Loucy (cell line): Measurements from ENCODE around the gene PDE9A.
A peak's percentile ranks its signal among the peaks of the same experiment; 100 is the strongest.

Experiments
- H2AFZ ChIP-seq: fragments of 200-600 bp; sonication (generic); 2 replicates; pipeline ENCODE4 v1.6.0; 2016; ENCODE audit warnings: antibody characterized with exemption, mild to moderate bottlenecking, low read length, moderate library complexity
- H3F3A ChIP-seq: fragments of 200-600 bp; 2 replicates; pipeline ENCODE4 v1.6.0; 2016; ENCODE audit warnings: antibody characterized with exemption, low read depth, mild to moderate bottlenecking
- H3K27me3 ChIP-seq: fragments of 200-600 bp; sonication (generic); 2 replicates; pipeline ENCODE4 v1.6.1; 2014; ENCODE audit warnings: low read length, mild to moderate bottlenecking; ENCODE audit not compliant: insufficient read depth, poor library complexity, severe bottlenecking
- H3K36me3 ChIP-seq: fragments of 200-600 bp; sonication (generic); 2 replicates; pipeline ENCODE4 v1.6.1; 2016; ENCODE audit warnings: low read length; ENCODE audit not compliant: insufficient read depth
- H3K4me1 ChIP-seq: fragments of 200-600 bp; sonication (generic); 2 replicates; pipeline ENCODE4 v1.5.1; 2014; ENCODE audit warnings: low read length, mild to moderate bottlenecking; ENCODE audit not compliant: insufficient read depth, poor library complexity, severe bottlenecking
- H3K4me2 ChIP-seq: fragments of 200-600 bp; sonication (generic); 2 replicates; pipeline ENCODE4 v1.6.0; 2014; ENCODE audit warnings: antibody characterized with exemption, low read length, low read depth, mild to moderate bottlenecking; ENCODE audit not compliant: poor library complexity, severe bottlenecking
- H3K4me3 ChIP-seq: fragments of 200-600 bp; sonication (generic); 2 replicates; pipeline ENCODE4 v1.5.1; 2014; ENCODE audit warnings: low read length, mild to moderate bottlenecking, mixed read lengths; ENCODE audit not compliant: poor library complexity, severe bottlenecking
- H3K79me2 ChIP-seq: fragments of 200-600 bp; sonication (generic); 2 replicates; pipeline ENCODE4 v1.6.1; 2014; ENCODE audit warnings: low read length; ENCODE audit not compliant: insufficient read depth
- H3K9ac ChIP-seq: fragments of 200-600 bp; sonication (generic); 2 replicates; pipeline ENCODE4 v1.6.0; 2014; ENCODE audit warnings: mild to moderate bottlenecking, low read depth, low read length, moderate library complexity; ENCODE audit not compliant: poor library complexity, severe bottlenecking
- H3K9me2 ChIP-seq: fragments of 200-600 bp; sonication (generic); replicated peaks from 2 replicates; pipeline ENCODE4 v1.6.1; 2016; ENCODE audit warnings: low read depth, low read length, mixed read lengths
- H3K9me3 ChIP-seq: fragments of 200-600 bp; sonication (generic); 2 replicates; pipeline ENCODE4 v1.6.1; 2014; ENCODE audit warnings: mild to moderate bottlenecking, antibody characterized with exemption, low read length, low read depth; ENCODE audit not compliant: insufficient read depth
- H4K20me1 ChIP-seq: fragments of 200-600 bp; sonication (generic); 2 replicates; pipeline ENCODE4 v1.6.0; 2014; ENCODE audit warnings: antibody characterized with exemption, low read length, mild to moderate bottlenecking; ENCODE audit not compliant: insufficient read depth, poor library complexity, severe bottlenecking
- EZH2phosphoT487 ChIP-seq: fragments of 200-600 bp; IDR thresholded peaks from 2 replicates; pipeline ENCODE4 v1.6.1; 2018; ENCODE audit warnings: antibody characterized with exemption, mild to moderate bottlenecking, moderate library complexity, borderline replicate concordance
- TF ChIP-seq, protein P1 (sequence below): fragments of 200-600 bp; sonication (generic); conservative IDR thresholded peaks from 2 replicates; pipeline ENCODE4 v1.5.1; 2014; ENCODE audit warnings: mild to moderate bottlenecking, antibody characterized with exemption, low read length

The PDE9A gene

DNA sequence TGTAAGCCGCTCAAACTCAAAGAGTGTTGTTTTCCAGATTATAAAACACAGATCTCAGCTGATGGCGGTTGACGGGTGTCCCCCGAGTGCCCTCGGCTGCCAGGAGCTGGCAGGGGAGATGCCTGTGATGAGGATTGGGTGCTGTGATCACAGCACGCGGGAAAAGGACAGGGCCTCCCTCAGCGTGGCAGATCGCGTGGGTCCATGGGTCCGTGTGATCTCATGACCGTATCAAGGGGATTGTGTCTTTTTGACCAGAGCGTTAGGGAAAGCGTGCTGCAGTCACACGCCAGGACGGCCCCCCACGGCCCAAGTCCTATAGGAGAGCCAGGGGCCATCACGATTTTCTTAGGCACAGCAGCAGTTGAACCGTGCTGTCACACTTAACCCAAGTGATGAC lies 51.9 kb downstream of the PDE9A start:
- H3K27me3 ChIP-seq: no peaks in the 10 kb centered on the region
- H3K9ac ChIP-seq: no peak overlapping the region
- H3K4me1 ChIP-seq: peaks cover 12% of the 10 kb centered on the region
- no peak overlapping the region for H3K4me3 ChIP-seq
- no peak for TF ChIP-seq EZH2phosphoT487
- no peaks in the 10 kb centered on the region for H4K20me1 ChIP-seq
- no peaks in the 10 kb centered on the region for H3K79me2 ChIP-seq
- no peaks in the 10 kb centered on the region for H3K9me2 ChIP-seq
- no peak overlapping the region for H3K4me2 ChIP-seq
- no peaks in the 10 kb centered on the region for H3F3A ChIP-seq
- H3K9me3 ChIP-seq: no peaks in the 10 kb centered on the region
- H3K36me3 ChIP-seq: no peaks in the 10 kb centered on the region; the same call in 1 of the 2 replicates
- H2AFZ ChIP-seq: no peak overlapping the region

DNA sequence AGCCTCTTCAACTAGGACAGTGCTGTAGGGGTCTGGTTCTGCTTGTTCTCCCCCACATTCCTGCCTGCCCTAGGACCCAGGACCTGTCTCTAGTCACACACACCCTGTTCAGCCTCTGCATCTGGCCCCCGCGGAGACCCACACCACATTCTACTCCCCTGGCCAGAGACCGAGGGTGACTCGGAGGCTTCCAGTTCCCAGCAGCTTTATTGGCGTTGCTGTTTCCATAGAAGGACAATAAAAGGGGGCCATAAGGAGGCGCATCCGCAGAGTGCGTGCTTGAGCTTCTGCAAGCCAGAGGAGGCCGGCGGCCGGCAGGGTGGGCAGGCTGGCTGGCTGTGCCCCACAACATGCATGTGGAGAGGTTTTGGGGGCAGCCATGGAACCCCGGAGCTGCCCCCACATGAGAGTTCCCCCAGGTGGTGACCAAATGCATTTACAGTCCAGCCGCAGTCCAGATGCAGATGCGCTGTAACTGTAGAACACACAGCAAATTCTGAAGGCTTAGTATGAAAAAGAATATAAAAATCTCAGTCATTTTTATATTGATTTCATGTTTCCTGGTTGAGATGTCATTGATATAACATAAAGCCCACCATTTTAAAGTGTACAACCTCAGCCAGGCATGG lies 52.4 kb downstream of the PDE9A start:
- Histone ChIP-seq H3K27me3 (no peaks in the 10 kb centered on the region), H3K79me2 (no peaks in the 10 kb centered on the region), H3K9ac (no peak overlapping the region), H3K9me3 (no peaks in the 10 kb centered on the region), H3K4me2 (no peak overlapping the region), H3K36me3 (no peaks in the 10 kb centered on the region), H2AFZ (no peak overlapping the region), H4K20me1 (no peaks in the 10 kb centered on the region), H3K4me3 (no peak overlapping the region), H3F3A (no peaks in the 10 kb centered on the region), H3K4me1 (peaks cover 12% of the 10 kb centered on the region), H3K9me2 (no peaks in the 10 kb centered on the region)
- TF ChIP-seq, protein P1, sequence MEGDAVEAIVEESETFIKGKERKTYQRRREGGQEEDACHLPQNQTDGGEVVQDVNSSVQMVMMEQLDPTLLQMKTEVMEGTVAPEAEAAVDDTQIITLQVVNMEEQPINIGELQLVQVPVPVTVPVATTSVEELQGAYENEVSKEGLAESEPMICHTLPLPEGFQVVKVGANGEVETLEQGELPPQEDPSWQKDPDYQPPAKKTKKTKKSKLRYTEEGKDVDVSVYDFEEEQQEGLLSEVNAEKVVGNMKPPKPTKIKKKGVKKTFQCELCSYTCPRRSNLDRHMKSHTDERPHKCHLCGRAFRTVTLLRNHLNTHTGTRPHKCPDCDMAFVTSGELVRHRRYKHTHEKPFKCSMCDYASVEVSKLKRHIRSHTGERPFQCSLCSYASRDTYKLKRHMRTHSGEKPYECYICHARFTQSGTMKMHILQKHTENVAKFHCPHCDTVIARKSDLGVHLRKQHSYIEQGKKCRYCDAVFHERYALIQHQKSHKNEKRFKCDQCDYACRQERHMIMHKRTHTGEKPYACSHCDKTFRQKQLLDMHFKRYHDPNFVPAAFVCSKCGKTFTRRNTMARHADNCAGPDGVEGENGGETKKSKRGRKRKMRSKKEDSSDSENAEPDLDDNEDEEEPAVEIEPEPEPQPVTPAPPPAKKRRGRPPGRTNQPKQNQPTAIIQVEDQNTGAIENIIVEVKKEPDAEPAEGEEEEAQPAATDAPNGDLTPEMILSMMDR: peak; percentile 31; the same call in 1 of the 2 replicates
- no peak for TF ChIP-seq EZH2phosphoT487

DNA sequence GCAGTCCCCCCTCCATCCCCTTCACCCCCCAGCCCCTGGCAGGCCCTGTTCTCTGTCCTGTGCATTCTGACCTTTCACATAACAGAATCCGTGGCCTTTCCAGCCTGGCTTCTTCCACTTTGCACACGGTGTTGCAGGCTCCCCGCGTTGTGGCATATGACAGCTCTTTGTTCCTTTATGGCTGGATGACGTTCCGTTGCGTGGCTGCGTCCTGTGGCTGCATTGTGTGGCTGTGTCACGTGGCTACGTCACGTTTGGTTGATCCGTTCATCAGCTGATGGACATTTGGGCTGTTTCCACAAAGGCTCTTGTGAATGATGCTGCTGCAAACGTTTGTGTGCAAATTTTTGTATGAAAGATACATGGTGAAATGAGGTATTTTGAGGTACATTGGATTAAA lies 53.3 kb downstream of the PDE9A start:
- H3K36me3 ChIP-seq: no peaks in the 10 kb centered on the region
- no peak overlapping the region for H2AFZ ChIP-seq
- H3K27me3 ChIP-seq: no peaks in the 10 kb centered on the region
- no peak overlapping the region for H3K9ac ChIP-seq
- H3K79me2 ChIP-seq: no peaks in the 10 kb centered on the region
- no peaks in the 10 kb centered on the region for H4K20me1 ChIP-seq
- H3F3A ChIP-seq: no peaks in the 10 kb centered on the region
- no peaks in the 10 kb centered on the region for H3K9me3 ChIP-seq
- TF ChIP-seq, protein P1: no peak
- TF ChIP-seq EZH2phosphoT487: no peak
- peaks cover 12% of the 10 kb centered on the region for H3K4me1 ChIP-seq
- H3K4me2 ChIP-seq: no peak overlapping the region
- no peaks in the 10 kb centered on the region for H3K9me2 ChIP-seq
- H3K4me3 ChIP-seq: no peak overlapping the region
